ENCODE results near the gene TPM1.

Gene TPM1

GRCh38 chr15:63048776-63049665, 6.5 kb downstream of the TPM1 start:
- Histone ChIP-seq H3K4me3 (ENCODE audit: low read depth, low read length) (peak overlapping the region; percentile 93), H3K9ac (ENCODE audit: low read depth, low read length) (peak overlapping the region; percentile 61), H3K27me3 (ENCODE audit: control insufficient read depth, insufficient read depth, low read length) (no peaks in the 10 kb centered on the region), H3K27ac (ENCODE audit: low read depth, low read length) (peak overlapping the region; percentile 88), H3K9me3 (ENCODE audit: control insufficient read depth, insufficient read depth, low read length) (no peaks in the 10 kb centered on the region), H3K36me3 (ENCODE audit: control insufficient read depth, insufficient read depth, low read length) (peaks cover 71% of the 10 kb centered on the region), H3K4me1 (ENCODE audit: control insufficient read depth, insufficient read depth, low read length) (peaks cover 68% of the 10 kb centered on the region)

GRCh38 chr15:63049783-63050371, 7.3 kb downstream of the TPM1 start:
- H3K27me3 ChIP-seq (ENCODE audit: control insufficient read depth, insufficient read depth, low read length): no peaks in the 10 kb centered on the region
- peaks cover 72% of the 10 kb centered on the region for H3K36me3 ChIP-seq (ENCODE audit: control insufficient read depth, insufficient read depth, low read length)
- H3K27ac ChIP-seq (ENCODE audit: low read depth, low read length): no peak overlapping the region
- H3K4me1 ChIP-seq (ENCODE audit: control insufficient read depth, insufficient read depth, low read length): peaks cover 62% of the 10 kb centered on the region
- no peak overlapping the region for H3K9ac ChIP-seq (ENCODE audit: low read depth, low read length)
- peak overlapping the region; percentile 93; the same call in 1 of the 2 replicates for H3K4me3 ChIP-seq (ENCODE audit: low read depth, low read length)
- H3K9me3 ChIP-seq (ENCODE audit: control insufficient read depth, insufficient read depth, low read length): no peaks in the 10 kb centered on the region

GRCh38 chr15:63050731-63051155, 8.2 kb downstream of the TPM1 start:
- no peak overlapping the region for H3K9ac ChIP-seq (ENCODE audit: low read depth, low read length)

GRCh38 chr15:63051156-63052066, 8.9 kb downstream of the TPM1 start:
- Histone ChIP-seq H3K36me3 (ENCODE audit: control insufficient read depth, insufficient read depth, low read length) (peaks cover 71% of the 10 kb centered on the region), H3K9ac (ENCODE audit: low read depth, low read length) (no peak overlapping the region), H3K27ac (ENCODE audit: low read depth, low read length) (peak overlapping the region; percentile 51), H3K9me3 (ENCODE audit: control insufficient read depth, insufficient read depth, low read length) (no peaks in the 10 kb centered on the region), H3K27me3 (ENCODE audit: control insufficient read depth, insufficient read depth, low read length) (no peaks in the 10 kb centered on the region), H3K4me3 (ENCODE audit: low read depth, low read length) (no peak overlapping the region), H3K4me1 (ENCODE audit: control insufficient read depth, insufficient read depth, low read length) (peaks cover 46% of the 10 kb centered on the region)

More at GRCh38 chr15:63050731-63051155, 8.2 kb downstream of the TPM1 start:
- no peaks in the 10 kb centered on the region for H3K27me3 ChIP-seq (ENCODE audit: control insufficient read depth, insufficient read depth, low read length)
- H3K4me1 ChIP-seq (ENCODE audit: control insufficient read depth, insufficient read depth, low read length): peaks cover 53% of the 10 kb centered on the region
- no peaks in the 10 kb centered on the region for H3K9me3 ChIP-seq (ENCODE audit: control insufficient read depth, insufficient read depth, low read length)
- peak overlapping the region; percentile 51 for H3K27ac ChIP-seq (ENCODE audit: low read depth, low read length)
- no peak overlapping the region for H3K4me3 ChIP-seq (ENCODE audit: low read depth, low read length)
- H3K36me3 ChIP-seq (ENCODE audit: control insufficient read depth, insufficient read depth, low read length): peaks cover 72% of the 10 kb centered on the region

- H3K36me3 ChIP-seq (ENCODE audit: control insufficient read depth, insufficient read depth, low read length): peaks cover 71% of the 10 kb centered on the region
- peaks cover 38% of the 10 kb centered on the region for H3K4me1 ChIP-seq (ENCODE audit: control insufficient read depth, insufficient read depth, low read length)
- no peak overlapping the region for H3K4me3 ChIP-seq (ENCODE audit: low read depth, low read length)
- peak overlapping the region; percentile 51 for H3K27ac ChIP-seq (ENCODE audit: low read depth, low read length)
- H3K9me3 ChIP-seq (ENCODE audit: control insufficient read depth, insufficient read depth, low read length): no peaks in the 10 kb centered on the region
- no peaks in the 10 kb centered on the region for H3K27me3 ChIP-seq (ENCODE audit: control insufficient read depth, insufficient read depth, low read length)
- no peak overlapping the region for H3K9ac ChIP-seq (ENCODE audit: low read depth, low read length)
These were observed 9.7 kb downstream of the TPM1 start for GRCh38 chr15:63052077-63052841.

GRCh38 chr15:63052961-63053698, 10.6 kb downstream of the TPM1 start:
- Histone ChIP-seq H3K27ac (ENCODE audit: low read depth, low read length) (peak overlapping the region; percentile 56), H3K9ac (ENCODE audit: low read depth, low read length) (no peak overlapping the region), H3K9me3 (ENCODE audit: control insufficient read depth, insufficient read depth, low read length) (no peaks in the 10 kb centered on the region), H3K36me3 (ENCODE audit: control insufficient read depth, insufficient read depth, low read length) (peaks cover 80% of the 10 kb centered on the region), H3K4me1 (ENCODE audit: control insufficient read depth, insufficient read depth, low read length) (peaks cover 32% of the 10 kb centered on the region), H3K27me3 (ENCODE audit: control insufficient read depth, insufficient read depth, low read length) (no peaks in the 10 kb centered on the region), H3K4me3 (ENCODE audit: low read depth, low read length) (no peak overlapping the region)

GRCh38 chr15:63054281-63054683, 11.7 kb downstream of the TPM1 start:
- no peaks in the 10 kb centered on the region for H3K9me3 ChIP-seq (ENCODE audit: control insufficient read depth, insufficient read depth, low read length)
- H3K27me3 ChIP-seq (ENCODE audit: control insufficient read depth, insufficient read depth, low read length): no peaks in the 10 kb centered on the region
- peaks cover 29% of the 10 kb centered on the region for H3K4me1 ChIP-seq (ENCODE audit: control insufficient read depth, insufficient read depth, low read length)
- no peak overlapping the region for H3K9ac ChIP-seq (ENCODE audit: low read depth, low read length)
- H3K27ac ChIP-seq (ENCODE audit: low read depth, low read length): no peak overlapping the region
- H3K36me3 ChIP-seq (ENCODE audit: control insufficient read depth, insufficient read depth, low read length): peaks cover 91% of the 10 kb centered on the region
- H3K4me3 ChIP-seq (ENCODE audit: low read depth, low read length): no peak overlapping the region

- Histone ChIP-seq H3K9me3 (ENCODE audit: control insufficient read depth, insufficient read depth, low read length) (no peaks in the 10 kb centered on the region), H3K27me3 (ENCODE audit: control insufficient read depth, insufficient read depth, low read length) (no peaks in the 10 kb centered on the region), H3K36me3 (ENCODE audit: control insufficient read depth, insufficient read depth, low read length) (peaks cover 91% of the 10 kb centered on the region), H3K27ac (ENCODE audit: low read depth, low read length) (no peak overlapping the region), H3K9ac (ENCODE audit: low read depth, low read length) (no peak overlapping the region), H3K4me1 (ENCODE audit: control insufficient read depth, insufficient read depth, low read length) (peaks cover 22% of the 10 kb centered on the region), H3K4me3 (ENCODE audit: low read depth, low read length) (no peak overlapping the region)
These were observed 12.4 kb downstream of the TPM1 start for GRCh38 chr15:63054985-63055384.

GRCh38 chr15:63056829-63057228, 14.3 kb downstream of the TPM1 start:
- 0 out of 2 replicates have a peak, but pooled peaks cover 4% of the 10 kb centered on the region for H3K4me1 ChIP-seq (ENCODE audit: control insufficient read depth, insufficient read depth, low read length)
- H3K36me3 ChIP-seq (ENCODE audit: control insufficient read depth, insufficient read depth, low read length): peaks cover 91% of the 10 kb centered on the region
- no peak overlapping the region for H3K9ac ChIP-seq (ENCODE audit: low read depth, low read length)
- no peak overlapping the region for H3K27ac ChIP-seq (ENCODE audit: low read depth, low read length)
- no peaks in the 10 kb centered on the region for H3K9me3 ChIP-seq (ENCODE audit: control insufficient read depth, insufficient read depth, low read length)
- no peaks in the 10 kb centered on the region for H3K27me3 ChIP-seq (ENCODE audit: control insufficient read depth, insufficient read depth, low read length)
- no peak overlapping the region for H3K4me3 ChIP-seq (ENCODE audit: low read depth, low read length)
